HUES48 (cell line): ENCODE measurements around the gene JOSD2.
A peak's percentile ranks its signal among the peaks of the same experiment; 100 is the strongest.

Experiments used
- H3K27ac ChIP-seq: one replicate; pipeline ENCODE4 v1.7.0; 2013; ENCODE audit warnings: low read depth, low read length, inconsistent platforms
- H3K27me3 ChIP-seq: 2 replicates; pipeline ENCODE4 v1.6.1; 2013; ENCODE audit warnings: mild to moderate bottlenecking, low read length; ENCODE audit not compliant: control insufficient read depth, insufficient read depth
- H3K36me3 ChIP-seq: 2 replicates; pipeline ENCODE4 v1.6.1; 2013; ENCODE audit warnings: low read length; ENCODE audit not compliant: control insufficient read depth, insufficient read depth
- H3K4me1 ChIP-seq: 2 replicates; pipeline ENCODE4 v1.6.1; 2013; ENCODE audit warnings: mild to moderate bottlenecking, low read length; ENCODE audit not compliant: control insufficient read depth, insufficient read depth
- H3K4me3 ChIP-seq: 2 replicates; pipeline ENCODE4 v1.5.1; 2013; ENCODE audit warnings: mild to moderate bottlenecking, low read depth, low read length
- H3K9ac ChIP-seq: 2 replicates; pipeline ENCODE4 v1.6.1; 2013; ENCODE audit warnings: mild to moderate bottlenecking, low read depth, low read length, moderate library complexity
- H3K9me3 ChIP-seq: 2 replicates; pipeline ENCODE4 v1.6.1; 2013; ENCODE audit warnings: low read length; ENCODE audit not compliant: control insufficient read depth, insufficient read depth

JOSD2 gene

GRCh38 chr19:50552540-50552939 is 41.5 kb upstream of the JOSD2 start:
- H3K27ac ChIP-seq: no peak overlapping the region
- peaks cover 55% of the 10 kb centered on the region for H3K27me3 ChIP-seq
- no peak overlapping the region for H3K4me3 ChIP-seq
- H3K36me3 ChIP-seq: no peaks in the 10 kb centered on the region
- no peaks in the 10 kb centered on the region for H3K9me3 ChIP-seq
- no peak overlapping the region for H3K9ac ChIP-seq
- H3K4me1 ChIP-seq: peaks cover 6% of the 10 kb centered on the region; the same call in 1 of the 2 replicates

DNA sequence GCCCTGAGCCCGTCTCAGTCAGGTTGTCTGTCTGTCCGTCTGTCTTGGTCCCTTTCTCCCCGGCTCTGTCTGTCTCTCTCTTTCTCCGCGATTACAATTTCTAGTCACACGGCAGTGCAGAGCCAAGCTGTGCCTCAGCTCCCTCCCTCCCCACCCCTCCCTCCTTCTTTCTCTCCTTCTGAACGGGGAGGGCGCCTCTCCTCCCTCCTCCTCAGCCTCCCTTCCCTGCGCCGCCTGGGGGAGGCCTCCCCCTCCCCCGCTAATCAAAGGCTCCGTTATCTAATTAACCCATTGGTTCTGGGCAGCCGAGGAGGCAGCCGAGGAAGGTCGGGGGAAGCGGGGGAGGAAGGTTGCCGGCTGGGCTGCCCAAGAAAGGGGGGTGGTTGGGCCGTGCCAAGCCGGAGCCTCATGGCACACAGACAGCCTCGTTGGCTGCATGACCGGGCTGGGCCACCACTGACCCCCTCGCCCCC is 40.8 kb upstream of the JOSD2 start:
- H3K4me1 ChIP-seq: peaks cover 6% of the 10 kb centered on the region; the same call in 1 of the 2 replicates
- no peak overlapping the region for H3K9ac ChIP-seq
- H3K4me3 ChIP-seq: peak overlapping the region; percentile 60
- H3K36me3 ChIP-seq: no peaks in the 10 kb centered on the region
- no peaks in the 10 kb centered on the region for H3K9me3 ChIP-seq
- no peak overlapping the region for H3K27ac ChIP-seq
- peaks cover 55% of the 10 kb centered on the region for H3K27me3 ChIP-seq

DNA sequence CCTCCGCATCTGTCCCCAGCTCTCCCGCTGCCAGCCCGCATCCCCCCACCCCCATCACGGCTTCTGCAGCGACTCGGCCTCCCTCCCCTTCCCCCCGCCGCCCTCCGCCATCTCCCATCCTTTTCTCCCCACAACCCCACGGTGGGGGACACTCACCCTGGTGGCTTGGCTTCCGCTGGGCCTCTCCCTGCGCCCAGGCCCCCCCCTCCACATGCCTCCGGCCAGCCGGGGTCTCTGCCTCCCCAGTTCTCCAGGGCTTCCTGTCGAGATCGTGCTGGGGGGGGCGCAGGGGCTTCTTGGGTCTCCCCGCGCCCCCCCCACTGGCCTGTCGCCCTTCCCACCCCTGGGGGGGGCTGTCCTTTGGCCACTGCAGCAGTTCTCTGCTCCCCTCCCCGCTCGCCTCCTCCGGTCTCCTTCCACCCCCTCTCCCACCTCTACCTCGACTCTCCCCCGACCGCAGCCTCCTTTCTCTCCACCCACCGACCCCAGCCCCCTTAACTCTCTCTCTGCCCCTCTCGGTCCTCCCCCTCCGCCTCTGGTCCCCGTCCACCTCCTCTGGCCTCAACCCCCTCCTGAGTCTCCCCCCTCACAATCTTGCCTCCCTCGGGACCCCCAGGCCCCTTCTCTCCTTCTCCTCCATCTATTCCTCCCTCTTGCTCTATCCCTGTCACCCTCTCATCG is 40.2 kb upstream of the JOSD2 start:
- Histone ChIP-seq H3K4me3 (peak overlapping the region; percentile 60), H3K27me3 (peaks cover 55% of the 10 kb centered on the region), H3K27ac (no peak overlapping the region), H3K36me3 (no peaks in the 10 kb centered on the region), H3K9ac (no peak overlapping the region), H3K4me1 (peaks cover 6% of the 10 kb centered on the region; the same call in 1 of the 2 replicates), H3K9me3 (no peaks in the 10 kb centered on the region)

GRCh38 chr19:50550594-50550966 is 39.6 kb upstream of the JOSD2 start:
- peaks cover 4% of the 10 kb centered on the region; the same call in 1 of the 2 replicates for H3K4me1 ChIP-seq
- H3K9ac ChIP-seq: no peak overlapping the region
- peaks cover 54% of the 10 kb centered on the region for H3K27me3 ChIP-seq
- H3K4me3 ChIP-seq: no peak overlapping the region; the same call in 1 of the 2 replicates
- no peaks in the 10 kb centered on the region for H3K9me3 ChIP-seq
- H3K27ac ChIP-seq: no peak overlapping the region
- no peaks in the 10 kb centered on the region for H3K36me3 ChIP-seq

- Histone ChIP-seq H3K4me3 (no peak overlapping the region), H3K27me3 (peaks cover 49% of the 10 kb centered on the region), H3K9ac (no peak overlapping the region)
Measured at GRCh38 chr19:50549927-50550593, 39.1 kb upstream of the JOSD2 start.

GRCh38 chr19:50549059-50549926 is 38.3 kb upstream of the JOSD2 start:
- Histone ChIP-seq H3K9me3 (no peaks in the 10 kb centered on the region), H3K4me3 (no peak overlapping the region), H3K4me1 (0 out of 2 replicates have a peak, but pooled peaks cover 2% of the 10 kb centered on the region), H3K27me3 (peaks cover 42% of the 10 kb centered on the region), H3K9ac (no peak overlapping the region), H3K27ac (no peak overlapping the region), H3K36me3 (no peaks in the 10 kb centered on the region)

More at GRCh38 chr19:50549927-50550593, 39.1 kb upstream of the JOSD2 start:
- H3K4me1 ChIP-seq: 0 out of 2 replicates have a peak, but pooled peaks cover 2% of the 10 kb centered on the region
- no peaks in the 10 kb centered on the region for H3K9me3 ChIP-seq
- H3K27ac ChIP-seq: no peak overlapping the region
- H3K36me3 ChIP-seq: no peaks in the 10 kb centered on the region

GRCh38 chr19:50548191-50549058 is 37.4 kb upstream of the JOSD2 start:
- no peak overlapping the region for H3K4me3 ChIP-seq
- H3K9me3 ChIP-seq: no peaks in the 10 kb centered on the region
- H3K27me3 ChIP-seq: peaks cover 38% of the 10 kb centered on the region
- no peaks in the 10 kb centered on the region for H3K36me3 ChIP-seq
- H3K9ac ChIP-seq: no peak overlapping the region
- H3K27ac ChIP-seq: no peak overlapping the region
- H3K4me1 ChIP-seq: 0 out of 2 replicates have a peak, but pooled peaks cover 2% of the 10 kb centered on the region

DNA sequence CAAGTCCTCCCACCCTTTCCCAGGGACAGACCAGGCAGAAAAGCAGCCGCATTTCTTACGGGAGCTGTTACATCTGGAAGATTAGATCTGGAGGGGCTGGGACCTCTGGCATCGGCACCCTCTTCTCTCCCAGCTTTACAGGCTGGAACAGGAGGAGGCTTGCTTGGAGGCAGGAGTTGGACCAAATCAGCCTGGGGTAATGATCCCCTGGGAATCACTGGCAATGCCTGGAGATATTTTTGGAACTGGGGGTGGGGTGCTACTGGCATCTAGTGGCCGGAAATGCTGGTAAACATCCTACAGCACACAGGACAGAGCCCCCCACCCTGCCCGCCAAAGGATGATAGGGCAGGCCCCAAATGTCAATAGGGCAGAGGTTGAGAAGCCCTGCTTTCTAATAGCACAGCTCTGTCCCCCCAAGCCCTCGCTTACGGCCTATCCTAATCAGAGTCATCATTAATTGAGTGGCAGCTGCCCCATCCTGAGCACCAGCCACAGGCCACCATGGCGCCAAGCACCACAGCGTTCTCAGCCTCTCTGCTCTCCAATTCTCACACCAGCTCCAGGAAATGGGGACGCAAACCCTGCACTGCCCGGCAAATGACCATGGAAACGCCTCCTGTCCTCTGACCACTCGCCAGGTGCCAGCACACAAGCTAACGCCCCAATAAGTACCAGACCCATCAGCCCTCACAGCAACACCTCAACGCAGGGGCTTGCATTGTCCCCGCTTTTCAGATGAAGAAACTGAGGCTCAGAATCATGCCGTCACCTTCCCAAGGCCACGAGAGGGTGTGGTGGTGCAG is 36.6 kb upstream of the JOSD2 start:
- 0 out of 2 replicates have a peak, but pooled peaks cover 2% of the 10 kb centered on the region for H3K4me1 ChIP-seq
- no peaks in the 10 kb centered on the region for H3K9me3 ChIP-seq
- no peak overlapping the region for H3K4me3 ChIP-seq
- H3K36me3 ChIP-seq: no peaks in the 10 kb centered on the region
- H3K9ac ChIP-seq: no peak overlapping the region
- H3K27ac ChIP-seq: no peak overlapping the region
- H3K27me3 ChIP-seq: peaks cover 29% of the 10 kb centered on the region

DNA sequence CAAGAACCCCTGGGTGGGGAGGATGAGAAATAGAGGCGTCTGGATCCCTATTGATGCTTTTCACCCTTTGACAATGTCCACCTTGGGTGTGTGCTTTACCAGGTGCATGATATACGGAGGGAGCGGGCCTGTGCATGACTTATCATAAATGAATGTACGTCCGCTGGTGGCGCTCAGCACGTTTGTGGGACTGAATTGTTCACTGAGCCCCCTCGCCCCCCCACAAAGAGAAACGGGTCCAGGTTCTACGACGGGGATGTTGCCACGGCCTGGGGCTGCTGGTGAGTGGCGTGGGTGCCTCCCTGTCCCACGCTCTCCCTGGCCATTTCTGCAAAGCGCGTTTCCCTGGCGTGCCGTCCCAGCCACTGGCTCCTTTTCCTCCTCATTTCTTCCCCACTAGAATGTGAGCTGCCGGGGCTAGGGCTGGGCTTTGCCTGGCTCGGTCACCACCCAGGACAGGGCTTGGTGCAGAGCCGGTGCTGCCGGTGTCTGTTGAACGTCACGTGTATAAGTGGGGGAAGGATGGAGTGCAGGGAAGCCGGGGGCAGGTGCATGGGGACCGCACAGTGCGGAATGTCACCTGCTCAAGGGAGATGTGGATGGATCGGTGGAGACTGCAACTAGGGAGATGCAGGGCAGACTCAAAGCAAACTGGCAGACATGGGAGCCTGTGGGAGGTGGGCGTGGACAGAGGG is 35.7 kb upstream of the JOSD2 start:
- H3K9me3 ChIP-seq: no peaks in the 10 kb centered on the region
- no peak overlapping the region for H3K4me3 ChIP-seq
- no peak overlapping the region for H3K27ac ChIP-seq
- H3K36me3 ChIP-seq: no peaks in the 10 kb centered on the region
- no peak overlapping the region for H3K9ac ChIP-seq
- 0 out of 2 replicates have a peak, but pooled peaks cover 2% of the 10 kb centered on the region for H3K4me1 ChIP-seq
- peaks cover 20% of the 10 kb centered on the region for H3K27me3 ChIP-seq
